BLaER1 treated with 17β-estradiol and CSF1 and Interleukin-3, amounts not matched to agents 10 nM and 100 nM (cell line): ENCODE results near the gene AP5Z1.
A peak's percentile ranks its signal among the peaks of the same experiment; 100 is the strongest.

Source experiments
- H3K27ac ChIP-seq, 11 experiments: shearing (Covaris generic); formaldehyde crosslinking; 2 replicates each; pipeline ENCODE4 v1.8.1; 2022
- H3K27me3 ChIP-seq, 11 experiments: shearing (Covaris generic); formaldehyde crosslinking; 2 replicates each; pipeline ENCODE4 v1.8.1; 2022
- H3K36me3 ChIP-seq, 11 experiments: shearing (Covaris generic); formaldehyde crosslinking; 2 replicates each; pipeline ENCODE4 v1.8.1; 2022
- H3K4me1 ChIP-seq, 10 experiments: shearing (Covaris generic); formaldehyde crosslinking; 2 replicates each; pipeline ENCODE4 v1.8.1; 2022
- H3K4me2 ChIP-seq, 11 experiments: shearing (Covaris generic); formaldehyde crosslinking; 2 replicates each; pipeline ENCODE4 v1.8.1; 2022
- H3K4me3 ChIP-seq, 10 experiments: shearing (Covaris generic); formaldehyde crosslinking; 2 replicates each; pipeline ENCODE4 v1.8.1; 2022
- H3K9ac ChIP-seq, 11 experiments: shearing (Covaris generic); formaldehyde crosslinking; 2 replicates each; pipeline ENCODE4 v1.8.1; 2022
- H3K9me3 ChIP-seq, 11 experiments: shearing (Covaris generic); formaldehyde crosslinking; replicated peaks in 1 of 11; 2 replicates each; pipeline ENCODE4 v1.8.1; 2022
- H4K20me1 ChIP-seq, 11 experiments: shearing (Covaris generic); formaldehyde crosslinking; 2 replicates each; pipeline ENCODE4 v1.8.1; 2022
- Cebpa-rat ChIP-seq, 11 experiments: shearing (Covaris generic); IDR thresholded peaks; 2 replicates each; pipeline ENCODE4 v1.8.1; 2022

AP5Z1 gene

GRCh38 chr7:4731803-4732202, 43.6 kb upstream of the AP5Z1 start:
- H3K4me3 ChIP-seq, result no peak overlapping the region
- no peak overlapping the region for H3K9ac ChIP-seq
- peak overlapping the region in 1 of 11 experiments; percentile 88; a peak in 2 of 22 replicates for H3K27ac ChIP-seq
- H4K20me1 ChIP-seq, result peaks cover 84 to 100% (median 96%) of the 10 kb centered on the region in 11 experiments
- no peak for TF ChIP-seq Cebpa-rat (IDR thresholded peaks at IDR 0.05)
- H3K4me2 ChIP-seq, result peak overlapping the region in 5 of 11 experiments; percentile 2 to 95 (median 74); a peak in 9 of 22 replicates
- H3K9me3 ChIP-seq, result peaks cover 0 to 7% (median 0%) of the 10 kb centered on the region in 11 experiments; a peak in 2 of 22 replicates
- no peaks in the 10 kb centered on the region for H3K27me3 ChIP-seq
- H3K4me1 ChIP-seq, result peaks cover 60 to 89% (median 78%) of the 10 kb centered on the region in 10 experiments
- H3K36me3 ChIP-seq, result peaks cover 24 to 65% (median 46%) of the 10 kb centered on the region in 11 experiments; a peak in 21 of 22 replicates

- H3K27ac ChIP-seq, result peak overlapping the region in 10 of 11 experiments; percentile 23 to 88 (median 72); a peak in 18 of 22 replicates
- peak overlapping the region in 10 of 11 experiments; percentile 36 to 75 (median 62); a peak in 19 of 22 replicates for H3K9ac ChIP-seq
- peak overlapping the region in 4 of 10 experiments; percentile 13 to 49 (median 21); a peak in 5 of 20 replicates for H3K4me3 ChIP-seq
- peaks cover 0 to 7% (median 0%) of the 10 kb centered on the region in 11 experiments; a peak in 2 of 22 replicates for H3K9me3 ChIP-seq
- H4K20me1 ChIP-seq, result peaks cover 68 to 99% (median 77%) of the 10 kb centered on the region in 11 experiments
- H3K4me1 ChIP-seq, result peaks cover 68 to 98% (median 90%) of the 10 kb centered on the region in 10 experiments
- H3K4me2 ChIP-seq, result peak overlapping the region; percentile 73 to 96 (median 88)
- H3K36me3 ChIP-seq, result peaks cover 8 to 57% (median 26%) of the 10 kb centered on the region in 11 experiments; a peak in 16 of 22 replicates
- TF ChIP-seq Cebpa-rat (IDR thresholded peaks at IDR 0.05), result no peak
- H3K27me3 ChIP-seq, result no peaks in the 10 kb centered on the region
Measured at GRCh38 chr7:4733936-4734528, 41.4 kb upstream of the AP5Z1 start.

GRCh38 chr7:4734587-4735345, 40.7 kb upstream of the AP5Z1 start:
- H3K9ac ChIP-seq, result peak overlapping the region in 8 of 11 experiments; percentile 9 to 75 (median 58); a peak in 13 of 22 replicates
- no peak for TF ChIP-seq Cebpa-rat (IDR thresholded peaks at IDR 0.05)
- H3K4me3 ChIP-seq, result no peak overlapping the region
- H3K27ac ChIP-seq, result peak overlapping the region in 8 of 11 experiments; percentile 53 to 88 (median 76); a peak in 16 of 22 replicates
- H3K27me3 ChIP-seq, result no peaks in the 10 kb centered on the region
- H3K36me3 ChIP-seq, result peaks cover 7 to 50% (median 23%) of the 10 kb centered on the region in 11 experiments; a peak in 14 of 22 replicates
- peak overlapping the region; percentile 73 to 96 (median 88) for H3K4me2 ChIP-seq
- peaks cover 68 to 98% (median 90%) of the 10 kb centered on the region in 10 experiments for H3K4me1 ChIP-seq
- H4K20me1 ChIP-seq, result peaks cover 62 to 99% (median 74%) of the 10 kb centered on the region in 11 experiments
- peaks cover 0 to 7% (median 0%) of the 10 kb centered on the region in 11 experiments; a peak in 2 of 22 replicates for H3K9me3 ChIP-seq

DNA sequence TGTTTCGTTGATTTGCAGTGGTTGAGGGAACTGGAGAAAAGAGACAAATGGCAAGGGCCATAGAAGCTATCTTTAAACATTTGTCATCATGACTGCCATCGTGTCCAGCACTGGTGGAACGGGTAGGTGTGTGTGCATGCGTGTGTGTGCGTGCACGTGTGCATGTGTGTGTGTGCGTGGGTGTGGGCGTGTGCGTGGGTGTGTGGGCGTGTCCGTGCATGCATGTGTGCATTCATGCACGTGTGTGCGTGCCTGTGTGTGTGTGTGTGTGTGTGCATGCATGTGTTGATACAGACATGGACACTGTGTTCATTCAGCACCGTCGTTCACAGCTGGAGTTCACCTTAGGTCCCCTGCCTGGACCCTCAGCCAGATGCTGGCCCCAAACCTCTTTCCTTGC, 38.1 kb upstream of the AP5Z1 start:
- Histone ChIP-seq H3K36me3 (peaks cover 21 to 48% (median 33%) of the 10 kb centered on the region in 11 experiments), H3K4me3 (no peak overlapping the region), H3K9ac (no peak overlapping the region), H3K4me1 (peaks cover 65 to 86% (median 78%) of the 10 kb centered on the region in 10 experiments), H4K20me1 (peaks cover 38 to 87% (median 55%) of the 10 kb centered on the region in 11 experiments), H3K27ac (peak overlapping the region in 7 of 11 experiments; percentile 1 to 88 (median 81); a peak in 5 of 22 replicates), H3K9me3 (peaks cover 0 to 7% (median 0%) of the 10 kb centered on the region in 11 experiments; a peak in 2 of 22 replicates), H3K27me3 (no peaks in the 10 kb centered on the region), H3K4me2 (peak overlapping the region in 7 of 11 experiments; percentile 73 to 91 (median 81); a peak in 10 of 22 replicates)
- TF ChIP-seq Cebpa-rat (IDR thresholded peaks at IDR 0.05), result no peak

GRCh38 chr7:4738711-4739527, 36.5 kb upstream of the AP5Z1 start:
- Histone ChIP-seq H3K27ac (peak overlapping the region in 10 of 11 experiments; percentile 35 to 90 (median 80); a peak in 20 of 22 replicates), H3K4me3 (peak overlapping the region in 1 of 10 experiments; percentile 31; a peak in 3 of 20 replicates), H3K36me3 (peaks cover 31 to 52% (median 37%) of the 10 kb centered on the region in 11 experiments), H3K4me2 (peak overlapping the region; percentile 65 to 91 (median 75)), H4K20me1 (peaks cover 22 to 76% (median 40%) of the 10 kb centered on the region in 11 experiments), H3K9me3 (no peaks in the 10 kb centered on the region), H3K9ac (peak overlapping the region; percentile 3 to 79 (median 63); a peak in 19 of 22 replicates), H3K4me1 (peaks cover 67 to 86% (median 78%) of the 10 kb centered on the region in 10 experiments), H3K27me3 (no peaks in the 10 kb centered on the region)
- TF ChIP-seq Cebpa-rat (IDR thresholded peaks at IDR 0.05), result no peak

GRCh38 chr7:4739528-4739992, 35.9 kb upstream of the AP5Z1 start:
- H3K27ac ChIP-seq, result peak overlapping the region in 10 of 11 experiments; percentile 35 to 90 (median 80); a peak in 18 of 22 replicates
- H3K4me3 ChIP-seq, result no peak overlapping the region
- H4K20me1 ChIP-seq, result peaks cover 15 to 76% (median 36%) of the 10 kb centered on the region in 11 experiments; a peak in 20 of 22 replicates
- H3K27me3 ChIP-seq, result no peaks in the 10 kb centered on the region
- TF ChIP-seq Cebpa-rat (IDR thresholded peaks at IDR 0.05), result no peak
- H3K9me3 ChIP-seq, result no peaks in the 10 kb centered on the region
- peaks cover 67 to 86% (median 78%) of the 10 kb centered on the region in 10 experiments for H3K4me1 ChIP-seq
- H3K9ac ChIP-seq, result peak overlapping the region; percentile 3 to 79 (median 63); a peak in 19 of 22 replicates
- peaks cover 31 to 52% (median 37%) of the 10 kb centered on the region in 11 experiments for H3K36me3 ChIP-seq
- peak overlapping the region; percentile 65 to 91 (median 75) for H3K4me2 ChIP-seq

DNA sequence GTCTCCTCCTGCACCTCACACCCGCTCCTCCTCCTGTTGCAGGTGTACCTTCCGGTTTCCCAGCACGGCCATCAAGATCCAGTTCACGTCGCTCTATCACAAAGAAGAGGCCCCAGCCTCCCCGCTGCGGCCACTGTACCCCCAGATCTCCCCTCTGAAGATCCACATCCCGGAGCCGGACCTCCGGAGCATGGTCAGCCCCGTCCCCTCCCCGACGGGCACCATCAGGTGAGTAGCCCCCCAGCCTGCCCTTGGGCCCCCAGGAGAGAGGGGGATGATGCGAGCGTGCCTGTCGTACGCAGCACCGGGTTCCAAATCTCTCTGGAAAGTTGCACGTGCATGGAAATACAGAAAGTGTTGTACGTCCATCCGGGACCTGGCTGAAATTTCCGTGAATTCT, 34.6 kb upstream of the AP5Z1 start:
- Histone ChIP-seq H3K36me3 (peaks cover 31 to 49% (median 37%) of the 10 kb centered on the region in 11 experiments), H3K4me3 (no peak overlapping the region), H3K4me1 (peaks cover 67 to 86% (median 78%) of the 10 kb centered on the region in 10 experiments), H3K4me2 (peak overlapping the region in 2 of 11 experiments; percentile 73 to 75; a peak in 2 of 22 replicates), H3K9me3 (no peaks in the 10 kb centered on the region), H4K20me1 (peaks cover 3 to 75% (median 27%) of the 10 kb centered on the region in 11 experiments; a peak in 15 of 22 replicates), H3K9ac (0 out of 22 replicates have a peak overlapping the region, but pooled peaks of 2 of the 11 experiments have one; percentile 9 to 77), H3K27ac (peak overlapping the region in 6 of 11 experiments; percentile 79 to 90 (median 86); a peak in 10 of 22 replicates), H3K27me3 (no peaks in the 10 kb centered on the region)
- no peak for TF ChIP-seq Cebpa-rat (IDR thresholded peaks at IDR 0.05)
